ENCODE measurements around the gene GABRR1.
A peak's percentile ranks its signal among the peaks of the same experiment; 100 is the strongest.
"Not testable (repeated sequence)": the region's sequence is repeated elsewhere in the genome, so short reads cannot be mapped to it uniquely, and the experiment has no call there.

The GABRR1 gene

DNA sequence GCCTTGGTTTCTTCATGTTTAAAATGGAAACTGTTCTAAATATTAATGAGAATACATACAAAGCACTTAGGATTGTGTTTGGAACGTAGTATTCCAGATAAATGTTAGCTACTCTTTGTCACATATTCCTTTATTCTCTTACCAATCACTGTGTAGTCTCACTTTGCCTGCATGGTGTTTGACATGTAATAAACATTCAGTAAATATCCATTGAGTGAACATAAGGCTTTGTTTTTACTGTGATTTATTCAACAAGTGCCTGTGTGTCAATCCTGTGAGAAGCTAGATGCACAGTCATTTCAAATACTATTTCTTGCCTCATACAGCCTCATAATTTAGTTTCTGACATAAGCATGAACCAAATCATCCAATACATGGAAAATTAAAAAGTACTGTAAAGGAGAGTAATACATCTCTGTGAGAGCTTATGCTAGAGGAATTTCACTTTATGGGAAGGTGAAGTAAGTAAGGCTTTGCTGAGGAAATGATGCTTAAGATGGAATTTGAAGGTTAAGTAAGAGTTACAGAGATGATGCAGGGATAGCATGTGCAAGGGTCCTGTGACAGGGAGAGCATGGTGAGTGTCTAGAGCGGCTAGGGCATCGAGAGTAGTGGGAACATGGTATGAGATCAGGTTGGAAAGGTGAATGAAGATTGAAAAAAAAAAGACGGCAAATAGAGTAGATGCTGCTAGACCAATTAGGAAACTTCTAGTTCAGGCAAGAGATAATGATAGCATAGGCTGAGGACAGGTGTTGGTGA lies 56.6 kb downstream of the GABRR1 start:
- no peak for DNase-seq (ENCODE audit: low read depth in 2 of 2)

DNA sequence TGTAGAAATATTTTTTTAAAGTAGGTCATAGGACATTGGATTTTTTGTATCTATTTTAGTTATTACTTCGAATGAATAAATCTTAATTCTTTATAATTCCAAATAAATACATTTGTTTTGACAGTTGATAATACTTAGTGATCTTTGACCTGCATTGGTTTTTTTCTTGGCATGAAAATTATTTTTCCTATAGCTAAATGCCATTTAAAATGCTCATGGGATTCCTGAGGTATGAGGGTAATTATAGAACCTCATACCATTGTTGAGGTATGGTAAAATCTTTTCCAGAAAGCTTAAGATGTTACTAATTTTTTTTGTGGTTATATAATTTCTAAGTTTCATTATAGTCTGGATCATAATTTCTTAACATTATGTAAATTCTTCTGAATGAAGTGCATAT lies 63.0 kb downstream of the GABRR1 start:
- peak in 1 of 2 experiments; percentile 25 for DNase-seq (ENCODE audit: low read depth in 2 of 2)

DNA sequence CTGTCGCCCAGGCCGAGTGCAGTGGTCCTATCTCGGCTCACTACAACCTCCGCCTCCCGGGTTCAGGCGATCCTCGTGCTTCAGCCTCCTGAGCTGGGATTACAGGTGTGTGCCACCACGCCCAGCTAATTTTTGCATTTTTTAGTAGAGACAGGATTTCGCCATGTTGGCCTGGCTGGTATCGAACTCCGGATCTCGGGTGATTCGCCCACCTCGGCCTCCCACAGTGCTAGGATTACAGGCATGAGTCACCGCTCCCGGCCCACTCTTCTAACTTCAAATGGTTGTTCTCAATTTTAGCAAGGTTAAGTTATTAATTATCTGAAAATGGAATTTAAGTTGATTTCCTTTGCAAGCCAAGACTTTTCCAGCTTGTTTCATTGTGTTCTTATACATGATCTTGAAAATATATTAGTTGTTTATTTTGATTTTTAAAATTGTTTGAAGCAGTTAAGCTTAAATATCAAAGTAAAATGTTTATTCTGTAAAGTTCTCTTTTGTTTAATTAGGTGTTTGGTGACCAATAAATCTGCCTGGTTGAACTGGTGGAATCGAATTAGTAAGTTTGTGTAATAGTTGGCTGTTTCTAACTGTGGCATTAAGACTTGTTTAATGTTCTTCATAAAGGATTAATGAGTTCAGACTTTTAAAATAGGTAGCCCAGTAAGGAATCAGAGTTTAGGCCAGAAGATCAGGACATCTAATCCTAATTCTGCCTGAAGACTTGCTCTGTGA lies 69.0 kb downstream of the GABRR1 start:
- DNase-seq (ENCODE audit: low read depth in 2 of 2): no peak

- DNase-seq (ENCODE audit: low read depth in 2 of 2): peak in 1 of 2 experiments; percentile 31
These were observed 70.1 kb downstream of the GABRR1 start for GRCh38 chr6:89146718-89147700.

GRCh38 chr6:89145956-89146717 lies 71.0 kb downstream of the GABRR1 start, which contains the start of gene PM20D2:
Gene PM20D2, plus strand, starts transcription at chr6:89146055. Its CDS starts 90 bp downstream, at chr6:89146145.
- no peak for DNase-seq (ENCODE audit: low read depth in 2 of 2)

GRCh38 chr6:89145091-89145955 lies 71.8 kb downstream of the GABRR1 start:
- no peak for DNase-seq (ENCODE audit: low read depth in 2 of 2)

GRCh38 chr6:89144354-89144906 lies 72.7 kb downstream of the GABRR1 start:
- DNase-seq (ENCODE audit: low read depth in 2 of 2): no peak

DNA sequence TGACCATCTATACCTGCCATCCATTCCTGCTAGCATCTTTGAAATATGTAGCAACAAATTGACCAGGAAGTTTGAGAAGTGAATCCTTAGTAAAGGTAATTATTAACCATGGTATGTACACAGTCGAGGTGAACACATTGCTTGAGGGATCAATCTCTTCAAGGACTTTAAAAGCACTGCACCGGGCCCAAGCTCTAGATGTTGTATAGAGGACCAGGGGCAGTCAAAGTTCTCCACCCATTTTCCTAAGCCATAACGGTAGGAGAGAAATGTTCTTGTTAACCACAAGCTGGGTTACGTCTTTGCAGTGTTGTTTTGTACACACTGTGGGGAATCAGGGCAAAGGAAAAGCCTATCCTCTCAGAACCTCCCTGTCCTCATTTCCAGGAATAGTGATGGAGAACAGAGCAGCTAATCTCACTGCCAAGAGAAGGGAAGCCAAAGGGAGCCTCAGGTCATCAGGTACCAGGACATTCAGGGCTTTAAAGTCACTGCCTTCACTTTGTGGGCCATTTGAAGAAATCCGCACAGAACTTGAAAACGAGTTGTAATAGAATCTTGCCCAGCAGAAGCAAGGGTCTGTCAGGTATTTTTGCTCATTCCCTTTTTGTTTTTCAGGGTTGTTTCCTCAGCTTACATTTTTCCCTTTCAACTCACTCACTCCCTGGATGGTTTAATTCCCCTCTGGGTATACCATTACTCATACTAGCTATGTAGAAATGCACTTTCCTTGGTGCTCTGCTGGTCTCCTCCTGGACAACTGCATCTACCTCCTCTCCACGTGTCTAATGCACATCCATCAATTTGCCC lies 76.6 kb downstream of the GABRR1 start:
- DNase-seq (ENCODE audit: low read depth in 2 of 2): no peak

DNA sequence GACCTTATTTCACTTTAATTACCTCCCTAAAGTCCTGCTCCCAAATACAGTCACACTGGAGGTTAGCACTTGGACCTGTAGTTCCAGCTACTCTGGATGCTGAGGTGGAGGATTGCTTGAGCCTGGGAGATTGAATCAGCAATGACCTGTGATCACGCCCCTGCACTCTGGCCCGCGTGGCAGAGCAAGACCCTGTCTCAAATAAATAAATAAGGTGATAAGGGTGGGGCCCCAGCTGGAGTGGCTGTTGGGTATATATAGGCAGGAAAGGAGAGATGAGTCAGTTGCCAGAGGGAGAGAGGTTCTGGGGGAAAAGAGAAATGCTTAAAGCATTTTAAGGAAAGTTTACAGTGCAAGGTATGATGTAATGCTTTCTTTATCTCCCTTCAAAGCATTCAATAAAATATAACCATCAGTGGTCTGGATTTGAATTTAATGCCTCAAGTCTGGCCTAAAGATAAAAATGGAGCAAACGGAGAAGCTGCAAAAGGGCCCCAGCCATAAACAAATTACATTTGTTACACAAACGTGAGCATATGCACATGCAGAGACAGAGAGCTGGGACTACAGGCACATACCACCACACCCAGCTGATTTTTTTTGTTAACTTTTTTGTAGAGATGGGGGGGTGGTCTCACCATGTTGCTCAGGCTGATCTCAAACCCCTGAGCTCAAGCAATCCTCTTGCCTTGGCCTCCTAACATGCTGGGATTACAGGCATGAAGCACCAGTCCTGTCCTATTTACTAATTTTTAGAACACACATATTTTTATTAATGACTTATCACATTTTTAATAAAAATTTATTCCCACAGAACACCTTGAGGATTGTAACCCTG lies 77.4 kb downstream of the GABRR1 start:
- DNase-seq (ENCODE audit: low read depth in 2 of 2): no peak

DNA sequence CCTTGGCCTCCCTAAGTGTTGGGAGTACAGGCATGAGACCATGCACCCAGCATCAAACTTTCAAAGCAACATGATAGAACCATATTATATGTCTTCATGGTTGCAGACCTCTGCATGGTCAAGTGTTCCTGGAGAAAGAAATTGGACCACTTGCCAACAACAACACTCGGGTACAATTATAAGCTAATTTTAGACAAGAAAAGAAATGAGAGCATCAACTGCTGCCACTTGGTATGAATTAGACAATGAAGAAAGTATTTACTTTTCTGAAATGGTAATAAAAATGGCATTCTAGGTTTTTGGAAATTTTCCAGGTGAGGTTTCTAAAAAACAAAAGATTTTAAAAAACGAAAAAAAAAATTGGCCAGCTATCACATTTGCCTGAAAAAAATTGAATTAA lies 79.0 kb downstream of the GABRR1 start:
- no peak for DNase-seq (ENCODE audit: low read depth in 2 of 2)

DNA sequence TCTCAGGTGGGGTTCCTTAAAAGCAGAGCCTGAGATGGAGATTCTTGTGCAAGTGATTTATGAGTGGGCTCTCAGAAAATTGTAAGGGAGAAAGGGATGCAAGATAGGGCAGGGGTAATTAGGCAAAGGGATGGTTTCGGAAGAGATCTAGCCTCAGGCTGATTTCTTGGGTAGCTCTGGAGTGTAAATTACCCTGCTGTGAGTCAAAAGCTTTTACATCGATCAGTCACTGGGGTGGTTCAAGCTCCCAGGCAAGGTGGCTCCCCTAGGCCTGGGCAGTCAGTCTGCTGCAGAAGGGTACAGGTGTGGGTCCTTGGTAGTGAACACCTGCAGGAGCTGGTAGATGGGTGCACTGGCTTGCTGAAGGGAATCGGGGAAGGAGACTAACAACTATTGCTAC lies 82.4 kb downstream of the GABRR1 start:
- DNase-seq (ENCODE audit: low read depth in 2 of 2): no peak

DNA sequence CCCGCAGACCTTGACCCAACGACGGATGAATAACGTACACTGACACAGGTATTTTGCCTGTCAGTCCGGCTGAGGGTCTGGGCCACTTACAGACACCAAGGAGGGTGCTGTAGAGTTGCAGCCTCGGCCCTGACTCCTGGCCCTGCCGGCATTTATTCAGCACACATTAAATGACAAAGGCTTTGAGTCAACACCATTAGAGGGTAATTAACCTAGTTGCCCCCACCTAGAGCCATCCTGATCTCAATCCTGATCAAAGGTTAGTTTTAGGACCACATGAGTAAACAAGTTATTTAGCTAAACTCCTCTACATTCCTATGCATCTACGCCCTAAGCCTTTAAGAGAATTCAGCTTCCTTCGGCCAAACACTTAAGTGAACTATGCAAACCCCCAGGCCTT lies 83.2 kb downstream of the GABRR1 start:
- no peak for DNase-seq (ENCODE audit: low read depth in 2 of 2)

DNA sequence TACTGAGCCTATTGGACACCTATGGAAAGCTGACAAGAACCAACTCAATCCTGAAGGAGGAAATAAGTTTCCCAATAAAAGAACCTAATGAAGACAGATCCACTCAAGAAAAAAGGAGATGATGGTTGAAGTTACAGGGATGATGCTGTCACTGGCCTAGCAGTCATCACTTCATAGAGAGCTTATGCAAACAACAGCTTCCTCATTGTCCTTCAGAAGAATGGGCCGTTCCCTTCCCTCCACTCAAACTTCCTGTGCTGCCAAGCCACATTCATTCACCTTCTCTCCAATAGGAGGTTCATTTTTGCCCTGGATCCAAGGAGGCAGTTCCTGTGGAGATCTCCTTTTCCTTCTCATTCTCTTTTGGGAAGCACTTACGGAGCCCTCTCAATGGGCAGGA lies 85.1 kb downstream of the GABRR1 start:
- no peak for DNase-seq (ENCODE audit: low read depth in 2 of 2)

- no peak for DNase-seq (ENCODE audit: low read depth in 2 of 2)
These were observed 85.6 kb downstream of the GABRR1 start for GRCh38 chr6:89131599-89131998.

DNA sequence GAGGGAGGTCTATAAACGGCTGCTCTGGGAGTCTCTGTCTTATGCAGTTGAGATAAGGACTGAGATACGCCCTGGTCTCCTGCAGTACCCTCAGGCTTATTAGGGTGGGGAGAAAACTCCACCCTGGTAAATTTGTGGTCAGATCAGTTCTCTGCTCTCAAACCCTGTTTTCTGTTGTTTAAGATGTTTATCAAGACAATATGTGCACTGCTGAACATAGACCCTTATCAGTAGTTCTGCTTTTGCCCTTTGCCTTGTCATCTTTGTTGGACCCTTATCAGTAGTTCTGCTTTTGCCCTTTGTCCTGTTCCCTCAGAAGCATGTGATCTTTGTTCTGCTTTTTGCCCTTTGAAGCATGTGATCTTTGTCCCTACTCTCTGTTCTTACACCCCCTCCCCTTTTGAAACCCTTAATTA lies 88.9 kb downstream of the GABRR1 start:
- not testable (repeated sequence) for DNase-seq (ENCODE audit: low read depth in 2 of 2)

Measured in fibroblast of skin of left biceps (primary cell).